ENCODE data around the gene KRT39.

Gene KRT39

GRCh38 chr17:40997361-40997760, 30.6 kb upstream of the KRT39 start:
- TF ChIP-seq CTCF (IDR thresholded peaks at IDR 0.05; ENCODE audit: low read depth, low read length), result no peak
- in situ Hi-C loops (cut with HindIII; ENCODE audit: low sequenced_read_pairs), result no loop called here
- H3K4me3 ChIP-seq (ENCODE audit: low read depth, low read length), result no peak overlapping the region
- no peak for DNase-seq (ENCODE audit: low read depth, low spot score)

GRCh38 chr17:40996829-40997228, 30.1 kb upstream of the KRT39 start:
- H3K4me3 ChIP-seq (ENCODE audit: low read depth, low read length), result no peak overlapping the region
- TF ChIP-seq CTCF (IDR thresholded peaks at IDR 0.05; ENCODE audit: low read depth, low read length), result no peak
- in situ Hi-C loops (cut with HindIII; ENCODE audit: low sequenced_read_pairs), result no loop called here
- no peak for DNase-seq (ENCODE audit: low read depth, low spot score)

GRCh38 chr17:40995116-40995515, 28.4 kb upstream of the KRT39 start:
- in situ Hi-C loops (cut with HindIII; ENCODE audit: low sequenced_read_pairs), result no loop called here
- DNase-seq (ENCODE audit: low read depth, low spot score), result no peak
- TF ChIP-seq CTCF (IDR thresholded peaks at IDR 0.05; ENCODE audit: low read depth, low read length), result no peak
- H3K4me3 ChIP-seq (ENCODE audit: low read depth, low read length), result no peak overlapping the region

GRCh38 chr17:40993839-40994238, 27.1 kb upstream of the KRT39 start, which contains the start of gene KRTAP3-3:
KRTAP3-3 (minus strand) TSS chr17:40994164; CDS start chr17:40994097, 67 bp downstream.
- no peak for DNase-seq (ENCODE audit: low read depth, low spot score)
- TF ChIP-seq CTCF (IDR thresholded peaks at IDR 0.05; ENCODE audit: low read depth, low read length), result no peak
- no peak within 1 kb of the TSS for H3K4me3 ChIP-seq (ENCODE audit: low read depth, low read length)
- in situ Hi-C loops (cut with HindIII; ENCODE audit: low sequenced_read_pairs), result no loop called here

GRCh38 chr17:40993084-40993483, 26.3 kb upstream of the KRT39 start:
- DNase-seq (ENCODE audit: low read depth, low spot score), result no peak
- H3K4me3 ChIP-seq (ENCODE audit: low read depth, low read length), result no peak overlapping the region
- in situ Hi-C loops (cut with HindIII; ENCODE audit: low sequenced_read_pairs), result no loop called here
- no peak for TF ChIP-seq CTCF (IDR thresholded peaks at IDR 0.05; ENCODE audit: low read depth, low read length)

- no peak for TF ChIP-seq CTCF (IDR thresholded peaks at IDR 0.05; ENCODE audit: low read depth, low read length)
- no peak overlapping the region for H3K4me3 ChIP-seq (ENCODE audit: low read depth, low read length)
- in situ Hi-C loops (cut with HindIII; ENCODE audit: low sequenced_read_pairs), result no loop called here
- DNase-seq (ENCODE audit: low read depth, low spot score), result no peak
Observed at GRCh38 chr17:40992666-40993065, 25.9 kb upstream of the KRT39 start.

GRCh38 chr17:40986920-40987319, 20.2 kb upstream of the KRT39 start:
- no peak for DNase-seq (ENCODE audit: low read depth, low spot score)
- no peak overlapping the region for H3K4me3 ChIP-seq (ENCODE audit: low read depth, low read length)
- in situ Hi-C loops (cut with HindIII; ENCODE audit: low sequenced_read_pairs), result no loop called here
- TF ChIP-seq CTCF (IDR thresholded peaks at IDR 0.05; ENCODE audit: low read depth, low read length), result no peak

Measured in astrocyte of the spinal cord (primary cell).